GM18868 (cell line): ENCODE data around the gene ANP32A.

Source experiments
- ATAC-seq: cut with Tn5 transposase; IDR thresholded peaks from one replicate; pipeline ENCODE4 v1.9.1; 2021; ENCODE audit warnings: mild to moderate bottlenecking, moderate library complexity; ENCODE audit not compliant: unreplicated experiment

ANP32A gene

GRCh38 chr15:68755731-68756130 is 65.0 kb downstream of the ANP32A start:
- no peak for ATAC-seq

GRCh38 chr15:68751622-68752021 is 69.1 kb downstream of the ANP32A start:
- ATAC-seq: no peak

GRCh38 chr15:68749793-68750192 is 70.9 kb downstream of the ANP32A start:
- no peak for ATAC-seq

GRCh38 chr15:68749365-68749764 is 71.3 kb downstream of the ANP32A start:
- ATAC-seq: no peak

- no peak for ATAC-seq
Measured at GRCh38 chr15:68743256-68743655, 77.4 kb downstream of the ANP32A start.

GRCh38 chr15:68739390-68740080 is 81.2 kb downstream of the ANP32A start:
- no peak for ATAC-seq

GRCh38 chr15:68735610-68736009 is 85.1 kb downstream of the ANP32A start:
- no peak for ATAC-seq

GRCh38 chr15:68734881-68735280 is 85.8 kb downstream of the ANP32A start:
- ATAC-seq: no peak

GRCh38 chr15:68734352-68734751 is 86.3 kb downstream of the ANP32A start:
- no peak for ATAC-seq

- no peak for ATAC-seq
Measured at GRCh38 chr15:68733666-68734065, 87.0 kb downstream of the ANP32A start.

- no peak for ATAC-seq
Measured at GRCh38 chr15:68732451-68732850, 88.2 kb downstream of the ANP32A start.

- no peak for ATAC-seq
Measured at GRCh38 chr15:68730976-68731897, 89.5 kb downstream of the ANP32A start.

GRCh38 chr15:68730471-68730919 is 90.2 kb downstream of the ANP32A start:
- no peak for ATAC-seq

- no peak for ATAC-seq
Measured at GRCh38 chr15:68729789-68730411, 90.8 kb downstream of the ANP32A start.
